Sigmoid colon (tissue), 4 donors: ENCODE data around the gene OTOF.

Experiments
- EP300 ChIP-seq, 4 donors: sonication (generic); formaldehyde crosslinking; IDR thresholded peaks; one replicate each; pipeline ENCODE4 v1.6.1; 2017; ENCODE audit warnings: antibody characterized with exemption in 4 of 4
- POLR2A ChIP-seq, 2 donors: fragments of 450-650 bp; IDR thresholded peaks; one replicate each; pipeline ENCODE4 v1.6.1; 2016; ENCODE audit warnings: antibody characterized with exemption in 2 of 2, mild to moderate bottlenecking in 2 of 2, moderate library complexity in 2 of 2
- POLR2AphosphoS5 ChIP-seq, 4 donors: sonication (generic); formaldehyde crosslinking; IDR thresholded peaks; one replicate each; pipeline ENCODE4 v1.6.1; 2017; ENCODE audit warnings: antibody characterized with exemption in 4 of 4
- TF ChIP-seq, protein P1 (sequence below), 4 experiments: fragments of 450-650 bp in 3 of 4; fragments of 200-600 bp in 1 of 4; IDR thresholded peaks; one replicate each; pipeline ENCODE4 v1.5.1; 2016 to 2019; ENCODE audit warnings: antibody characterized with exemption in 4 of 4, mild to moderate bottlenecking in 3 of 4, moderate library complexity in 2 of 4

DNA sequence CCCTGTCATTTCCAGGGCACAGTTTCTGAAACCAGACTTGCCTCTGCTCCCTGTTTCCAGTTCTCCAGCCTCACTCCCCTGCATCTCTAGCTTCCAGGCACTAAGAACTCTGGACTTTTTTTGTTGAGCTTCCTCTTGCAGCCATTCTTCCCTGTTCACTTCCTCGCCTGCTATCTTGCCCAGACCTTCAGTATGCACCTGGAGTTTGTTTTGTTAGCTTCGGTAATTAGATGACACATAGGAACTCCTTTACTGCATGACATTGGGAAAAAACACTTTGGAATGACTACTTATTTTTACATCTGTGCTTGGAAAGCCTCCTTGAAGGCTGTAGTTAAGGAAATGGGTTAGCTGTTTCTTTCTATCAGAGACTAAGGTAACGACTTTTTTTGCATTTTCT lies 35.2 kb downstream of the OTOF start:
- TF ChIP-seq, protein P1, sequence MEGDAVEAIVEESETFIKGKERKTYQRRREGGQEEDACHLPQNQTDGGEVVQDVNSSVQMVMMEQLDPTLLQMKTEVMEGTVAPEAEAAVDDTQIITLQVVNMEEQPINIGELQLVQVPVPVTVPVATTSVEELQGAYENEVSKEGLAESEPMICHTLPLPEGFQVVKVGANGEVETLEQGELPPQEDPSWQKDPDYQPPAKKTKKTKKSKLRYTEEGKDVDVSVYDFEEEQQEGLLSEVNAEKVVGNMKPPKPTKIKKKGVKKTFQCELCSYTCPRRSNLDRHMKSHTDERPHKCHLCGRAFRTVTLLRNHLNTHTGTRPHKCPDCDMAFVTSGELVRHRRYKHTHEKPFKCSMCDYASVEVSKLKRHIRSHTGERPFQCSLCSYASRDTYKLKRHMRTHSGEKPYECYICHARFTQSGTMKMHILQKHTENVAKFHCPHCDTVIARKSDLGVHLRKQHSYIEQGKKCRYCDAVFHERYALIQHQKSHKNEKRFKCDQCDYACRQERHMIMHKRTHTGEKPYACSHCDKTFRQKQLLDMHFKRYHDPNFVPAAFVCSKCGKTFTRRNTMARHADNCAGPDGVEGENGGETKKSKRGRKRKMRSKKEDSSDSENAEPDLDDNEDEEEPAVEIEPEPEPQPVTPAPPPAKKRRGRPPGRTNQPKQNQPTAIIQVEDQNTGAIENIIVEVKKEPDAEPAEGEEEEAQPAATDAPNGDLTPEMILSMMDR (IDR thresholded peaks at IDR 0.05): no peak
- TF ChIP-seq EP300 (IDR thresholded peaks at IDR 0.05) (no peak), POLR2AphosphoS5 (IDR thresholded peaks at IDR 0.05) (no peak), POLR2A (IDR thresholded peaks at IDR 0.05) (no peak)
